Parathyroid adenoma (tissue), 2 donors: ENCODE results near the gene AOAH.

Experiments
- H2AFZ ChIP-seq: fragments of 300-600 bp; sonication (generic); one replicate; pipeline ENCODE4 v1.7.0; 2017; ENCODE audit warnings: antibody characterized with exemption, mild to moderate bottlenecking
- H3K27ac ChIP-seq: fragments of 300-600 bp; sonication (generic); one replicate; pipeline ENCODE4 v1.7.0; 2017
- H3K27me3 ChIP-seq: fragments of 300-600 bp; sonication (generic); one replicate; pipeline ENCODE4 v1.7.0; 2017; ENCODE audit warnings: low read length; ENCODE audit not compliant: control insufficient read depth, insufficient read depth
- H3K36me3 ChIP-seq: fragments of 300-600 bp; sonication (generic); one replicate; pipeline ENCODE4 v1.7.0; 2017; ENCODE audit warnings: low read length; ENCODE audit not compliant: control insufficient read depth, insufficient read depth
- H3K4me1 ChIP-seq: fragments of 300-600 bp; sonication (generic); one replicate; pipeline ENCODE4 v1.7.0; 2017; ENCODE audit warnings: control low read depth
- H3K4me2 ChIP-seq: fragments of 300-600 bp; sonication (generic); one replicate; pipeline ENCODE4 v1.7.0; 2017; ENCODE audit warnings: low read length
- H3K4me3 ChIP-seq: fragments of 300-600 bp; sonication (generic); one replicate; pipeline ENCODE4 v1.7.0; 2017; ENCODE audit warnings: low read depth, low read length
- H3K79me2 ChIP-seq: fragments of 300-600 bp; sonication (generic); one replicate; pipeline ENCODE4 v1.7.0; 2017; ENCODE audit warnings: control low read depth
- H3K9ac ChIP-seq: fragments of 300-600 bp; sonication (generic); one replicate; pipeline ENCODE4 v1.7.0; 2017; ENCODE audit warnings: mild to moderate bottlenecking
- H3K9me3 ChIP-seq: fragments of 300-600 bp; sonication (generic); one replicate; pipeline ENCODE4 v1.7.0; 2017; ENCODE audit warnings: low read length; ENCODE audit not compliant: control insufficient read depth
- CTCF ChIP-seq: fragments of 300-600 bp; sonication (generic); IDR thresholded peaks from one replicate; pipeline ENCODE4 v1.7.0; 2017; ENCODE audit warnings: antibody characterized with exemption, mild to moderate bottlenecking
- donor health status: primary hyperparathyroidism.

AOAH gene

DNA sequence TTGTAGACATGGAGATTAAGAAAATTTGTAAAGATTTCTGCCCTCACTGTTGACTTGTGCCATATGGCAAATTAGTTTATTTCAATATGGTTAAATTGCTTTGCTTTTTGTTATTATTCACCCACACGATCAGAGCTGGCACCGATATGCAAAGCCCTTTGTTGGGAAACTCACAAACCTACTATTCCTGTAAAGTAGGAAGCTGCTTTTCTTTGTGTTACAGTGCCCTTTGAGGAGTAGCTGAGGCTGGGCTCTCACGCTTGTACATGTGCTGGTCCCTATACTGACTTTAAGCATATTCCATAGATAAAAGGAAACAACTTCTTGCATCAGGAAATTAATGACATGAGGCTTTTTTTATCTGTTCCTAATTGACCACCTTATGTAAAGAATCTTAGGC is 17.6 kb upstream of the AOAH start:
- H3K27me3 ChIP-seq, result no peaks in the 10 kb centered on the region
- no peak overlapping the region for H3K9ac ChIP-seq
- no peak overlapping the region for H3K27ac ChIP-seq
- no peaks in the 10 kb centered on the region for H3K9me3 ChIP-seq
- H3K4me3 ChIP-seq, result no peak overlapping the region
- no peaks in the 10 kb centered on the region for H3K4me1 ChIP-seq
- no peaks in the 10 kb centered on the region for H3K36me3 ChIP-seq
- no peaks in the 10 kb centered on the region for H3K79me2 ChIP-seq
- H2AFZ ChIP-seq, result no peak overlapping the region
- TF ChIP-seq CTCF, result no peak
- no peak overlapping the region for H3K4me2 ChIP-seq

- Histone ChIP-seq H3K9ac (no peak overlapping the region), H3K4me1 (no peaks in the 10 kb centered on the region), H3K4me2 (no peak overlapping the region), H3K36me3 (no peaks in the 10 kb centered on the region), H3K4me3 (no peak overlapping the region), H3K27me3 (no peaks in the 10 kb centered on the region), H3K9me3 (no peaks in the 10 kb centered on the region), H3K27ac (no peak overlapping the region), H3K79me2 (no peaks in the 10 kb centered on the region), H2AFZ (no peak overlapping the region)
- no peak for TF ChIP-seq CTCF
These were observed 15.1 kb upstream of the AOAH start for GRCh38 chr7:36739351-36739750.

- Histone ChIP-seq H3K4me1 (no peaks in the 10 kb centered on the region), H3K4me3 (no peak overlapping the region), H3K79me2 (no peaks in the 10 kb centered on the region), H3K9ac (no peak overlapping the region), H2AFZ (no peak overlapping the region), H3K27ac (no peak overlapping the region), H3K27me3 (no peaks in the 10 kb centered on the region), H3K9me3 (no peaks in the 10 kb centered on the region), H3K4me2 (no peak overlapping the region), H3K36me3 (no peaks in the 10 kb centered on the region)
- TF ChIP-seq CTCF, result no peak
These were observed 12.6 kb upstream of the AOAH start for GRCh38 chr7:36736899-36737211.

- Histone ChIP-seq H3K79me2 (no peaks in the 10 kb centered on the region), H3K9ac (no peak overlapping the region), H3K4me2 (no peak overlapping the region), H3K27ac (no peak overlapping the region), H3K27me3 (no peaks in the 10 kb centered on the region), H3K4me1 (no peaks in the 10 kb centered on the region), H3K9me3 (no peaks in the 10 kb centered on the region), H2AFZ (no peak overlapping the region), H3K4me3 (no peak overlapping the region), H3K36me3 (no peaks in the 10 kb centered on the region)
- TF ChIP-seq CTCF, result no peak
These were observed 12.0 kb upstream of the AOAH start for GRCh38 chr7:36736090-36736898.

- H3K27ac ChIP-seq, result no peak overlapping the region
These were observed 10.9 kb upstream of the AOAH start for GRCh38 chr7:36735172-36735571.

More at GRCh38 chr7:36735172-36735571, 10.9 kb upstream of the AOAH start:
- no peaks in the 10 kb centered on the region for H3K27me3 ChIP-seq
- TF ChIP-seq CTCF, result no peak
- H3K36me3 ChIP-seq, result no peaks in the 10 kb centered on the region
- H3K9ac ChIP-seq, result no peak overlapping the region
- H3K4me3 ChIP-seq, result no peak overlapping the region
- no peaks in the 10 kb centered on the region for H3K4me1 ChIP-seq
- H2AFZ ChIP-seq, result no peak overlapping the region
- no peaks in the 10 kb centered on the region for H3K9me3 ChIP-seq
- H3K79me2 ChIP-seq, result no peaks in the 10 kb centered on the region
- no peak overlapping the region for H3K4me2 ChIP-seq
